ENCODE data around the gene ZW10.
"Not testable (repeated sequence)": the region's sequence is repeated elsewhere in the genome, so short reads cannot be mapped to it uniquely, and the experiment has no call there.

The ZW10 gene

GRCh38 chr11:113760241-113760640 lies 13.3 kb downstream of the ZW10 start:
- DNase-seq: no peak

- no peak for DNase-seq
Observed at GRCh38 chr11:113752932-113753331, 20.6 kb downstream of the ZW10 start.

GRCh38 chr11:113736323-113736722 lies 37.2 kb downstream of the ZW10 start:
- no peak for DNase-seq

- DNase-seq: no peak
Observed at GRCh38 chr11:113732092-113732491, 41.4 kb downstream of the ZW10 start.

- peak; percentile 77 for DNase-seq
Observed at GRCh38 chr11:113730887-113731726, 42.4 kb downstream of the ZW10 start.

- no peak for DNase-seq
Observed at GRCh38 chr11:113729456-113729855, 44.0 kb downstream of the ZW10 start.

- no peak for DNase-seq
Observed at GRCh38 chr11:113728814-113729213, 44.7 kb downstream of the ZW10 start.

GRCh38 chr11:113725913-113726312 lies 47.6 kb downstream of the ZW10 start:
- no peak for DNase-seq

- no peak for DNase-seq
Observed at GRCh38 chr11:113725407-113725806, 48.1 kb downstream of the ZW10 start.

GRCh38 chr11:113724778-113725177 lies 48.7 kb downstream of the ZW10 start:
- no peak for DNase-seq

GRCh38 chr11:113723787-113724186 lies 49.7 kb downstream of the ZW10 start:
- DNase-seq: no peak

GRCh38 chr11:113722934-113723333 lies 50.6 kb downstream of the ZW10 start:
- no peak for DNase-seq

GRCh38 chr11:113722221-113722620 lies 51.3 kb downstream of the ZW10 start:
- DNase-seq: no peak

GRCh38 chr11:113721462-113722066 lies 51.9 kb downstream of the ZW10 start:
- no peak for DNase-seq

- DNase-seq: not testable (repeated sequence)
Observed at GRCh38 chr11:113720478-113720877, 53.0 kb downstream of the ZW10 start.

GRCh38 chr11:113715882-113716625 lies 57.4 kb downstream of the ZW10 start:
- DNase-seq: no peak

GRCh38 chr11:113715273-113715672 lies 58.2 kb downstream of the ZW10 start:
- DNase-seq: no peak

GRCh38 chr11:113710989-113711388 lies 62.5 kb downstream of the ZW10 start:
- no peak for DNase-seq

- DNase-seq: no peak
Observed at GRCh38 chr11:113705871-113706655, 67.4 kb downstream of the ZW10 start, which contains the start of gene TMPRSS5. TSS of gene TMPRSS5 (minus strand) at chr11:113706308. CDS start at chr11:113706224, 84 bp downstream.

GRCh38 chr11:113703551-113703950 lies 69.9 kb downstream of the ZW10 start:
- not testable (repeated sequence) for DNase-seq

- no peak for DNase-seq
Observed at GRCh38 chr11:113701491-113701890, 72.0 kb downstream of the ZW10 start.

GRCh38 chr11:113698515-113698914 lies 75.0 kb downstream of the ZW10 start:
- no peak for DNase-seq
